ENCODE results near the gene ZNF385B.

Gene ZNF385B

GRCh38 chr2:179579800-179580199, 281.6 kb downstream of the ZNF385B start:
- Histone ChIP-seq H3K27ac (ENCODE audit: low read depth, low read length, poor library complexity, severe bottlenecking) (no peak overlapping the region), H2AFZ (ENCODE audit: low read length) (no peak overlapping the region), H3K9me2 (ENCODE audit: low read depth, low read length) (no peaks in the 10 kb centered on the region), H4K20me1 (ENCODE audit: insufficient read depth, low read length) (no peaks in the 10 kb centered on the region), H3K36me3 (ENCODE audit: insufficient read depth, low read length) (no peaks in the 10 kb centered on the region), H3K79me2 (ENCODE audit: insufficient read depth, low read length) (no peaks in the 10 kb centered on the region), H3K4me3 (ENCODE audit: low read depth, low read length, poor library complexity, severe bottlenecking) (no peak overlapping the region), H3K4me2 (ENCODE audit: low read length) (no peak overlapping the region), H3K4me1 (ENCODE audit: insufficient read depth, low read length, severe bottlenecking) (no peaks in the 10 kb centered on the region), H3K9me3 (ENCODE audit: low read length) (no peaks in the 10 kb centered on the region), H3F3A (ENCODE audit: insufficient read depth, low read length) (no peaks in the 10 kb centered on the region), H3K27me3 (ENCODE audit: insufficient read depth, low read length) (no peaks in the 10 kb centered on the region), H3K9ac (ENCODE audit: low read length) (no peak overlapping the region)
- no peak for TF ChIP-seq EZH2 (IDR thresholded peaks at IDR 0.05; ENCODE audit: borderline replicate concordance, low read length)
- no peak for TF ChIP-seq CTCF (IDR thresholded peaks at IDR 0.05; ENCODE audit: low read length)

- Histone ChIP-seq H3F3A (ENCODE audit: insufficient read depth, low read length) (no peaks in the 10 kb centered on the region), H3K9me2 (ENCODE audit: low read depth, low read length) (no peaks in the 10 kb centered on the region), H3K27me3 (ENCODE audit: insufficient read depth, low read length) (no peaks in the 10 kb centered on the region), H3K4me3 (ENCODE audit: low read depth, low read length, poor library complexity, severe bottlenecking) (no peak overlapping the region), H4K20me1 (ENCODE audit: insufficient read depth, low read length) (no peaks in the 10 kb centered on the region), H3K36me3 (ENCODE audit: insufficient read depth, low read length) (no peaks in the 10 kb centered on the region), H3K9ac (ENCODE audit: low read length) (no peak overlapping the region), H3K9me3 (ENCODE audit: low read length) (no peaks in the 10 kb centered on the region), H3K27ac (ENCODE audit: low read depth, low read length, poor library complexity, severe bottlenecking) (no peak overlapping the region), H3K4me2 (ENCODE audit: low read length) (no peak overlapping the region), H3K4me1 (ENCODE audit: insufficient read depth, low read length, severe bottlenecking) (no peaks in the 10 kb centered on the region), H2AFZ (ENCODE audit: low read length) (no peak overlapping the region), H3K79me2 (ENCODE audit: insufficient read depth, low read length) (no peaks in the 10 kb centered on the region)
- TF ChIP-seq EZH2 (IDR thresholded peaks at IDR 0.05; ENCODE audit: borderline replicate concordance, low read length) (no peak), CTCF (IDR thresholded peaks at IDR 0.05; ENCODE audit: low read length) (no peak)
Measured at GRCh38 chr2:179578171-179578916, 283.1 kb downstream of the ZNF385B start.

- TF ChIP-seq CTCF (IDR thresholded peaks at IDR 0.05; ENCODE audit: low read length) (no peak), EZH2 (IDR thresholded peaks at IDR 0.05; ENCODE audit: borderline replicate concordance, low read length) (no peak)
- no peaks in the 10 kb centered on the region for H3F3A ChIP-seq (ENCODE audit: insufficient read depth, low read length)
- H4K20me1 ChIP-seq (ENCODE audit: insufficient read depth, low read length) = no peaks in the 10 kb centered on the region
- no peak overlapping the region for H2AFZ ChIP-seq (ENCODE audit: low read length)
- no peak overlapping the region for H3K9ac ChIP-seq (ENCODE audit: low read length)
- H3K4me1 ChIP-seq (ENCODE audit: insufficient read depth, low read length, severe bottlenecking) = no peaks in the 10 kb centered on the region
- H3K27me3 ChIP-seq (ENCODE audit: insufficient read depth, low read length) = no peaks in the 10 kb centered on the region
- no peaks in the 10 kb centered on the region for H3K9me2 ChIP-seq (ENCODE audit: low read depth, low read length)
- no peak overlapping the region for H3K27ac ChIP-seq (ENCODE audit: low read depth, low read length, poor library complexity, severe bottlenecking)
- no peak overlapping the region for H3K4me3 ChIP-seq (ENCODE audit: low read depth, low read length, poor library complexity, severe bottlenecking)
- H3K36me3 ChIP-seq (ENCODE audit: insufficient read depth, low read length) = no peaks in the 10 kb centered on the region
- no peaks in the 10 kb centered on the region for H3K9me3 ChIP-seq (ENCODE audit: low read length)
- H3K79me2 ChIP-seq (ENCODE audit: insufficient read depth, low read length) = no peaks in the 10 kb centered on the region
- no peak overlapping the region for H3K4me2 ChIP-seq (ENCODE audit: low read length)
Measured at GRCh38 chr2:179574061-179574519, 287.3 kb downstream of the ZNF385B start.

Measured in OCI-LY1 (cell line).